HG02840 (cell line): ENCODE results near the gene CASP4.
"Not testable (repeated sequence)": the region's sequence is repeated elsewhere in the genome, so short reads cannot be mapped to it uniquely, and the experiment has no call there.

Experiments
- ATAC-seq: cut with Tn5 transposase; IDR thresholded peaks from one replicate; pipeline ENCODE4 v1.9.1; 2021; ENCODE audit warnings: mild to moderate bottlenecking, moderate library complexity, moderate number of reproducible peaks; ENCODE audit not compliant: unreplicated experiment, low FRiP score

The CASP4 gene

DNA sequence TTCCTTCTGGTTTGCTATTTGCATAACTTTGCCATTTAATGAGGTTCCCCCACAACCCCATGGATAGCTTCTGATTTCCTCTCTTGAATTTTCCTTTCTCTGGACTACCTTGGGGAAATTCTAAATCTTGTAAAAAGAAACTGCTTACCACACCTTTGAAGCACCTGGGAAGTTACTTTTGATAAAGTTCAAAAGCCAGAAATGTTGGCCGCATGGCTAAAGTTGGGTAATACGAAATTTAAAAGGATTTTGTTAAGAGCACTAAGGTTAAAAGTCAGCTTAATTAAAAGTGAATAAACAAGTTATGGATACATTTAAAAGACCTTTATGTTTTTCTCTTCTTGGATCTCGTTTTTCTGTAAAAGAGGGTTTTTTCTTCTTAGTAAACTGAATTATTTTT lies 5.5 kb downstream of the CASP4 start:
- no peak for ATAC-seq

DNA sequence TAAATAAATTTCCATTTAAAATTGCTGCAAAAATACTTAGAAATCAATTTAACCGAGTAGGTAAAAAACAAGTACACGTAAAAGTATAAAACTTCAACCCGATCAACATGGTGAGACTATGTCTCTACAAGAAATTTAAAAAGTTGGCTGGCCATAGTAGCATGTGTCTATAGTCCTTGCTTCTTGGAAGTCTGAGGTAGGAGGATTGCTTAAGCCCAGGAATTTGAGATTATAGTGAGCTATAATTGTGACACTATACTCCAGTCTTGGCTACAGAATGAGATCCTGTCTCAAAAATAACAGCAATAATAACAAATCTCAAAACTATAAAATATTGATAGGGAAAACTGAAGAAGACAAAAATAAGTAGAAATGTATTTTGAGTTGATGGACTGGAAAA lies 11.1 kb downstream of the CASP4 start:
- no peak for ATAC-seq

DNA sequence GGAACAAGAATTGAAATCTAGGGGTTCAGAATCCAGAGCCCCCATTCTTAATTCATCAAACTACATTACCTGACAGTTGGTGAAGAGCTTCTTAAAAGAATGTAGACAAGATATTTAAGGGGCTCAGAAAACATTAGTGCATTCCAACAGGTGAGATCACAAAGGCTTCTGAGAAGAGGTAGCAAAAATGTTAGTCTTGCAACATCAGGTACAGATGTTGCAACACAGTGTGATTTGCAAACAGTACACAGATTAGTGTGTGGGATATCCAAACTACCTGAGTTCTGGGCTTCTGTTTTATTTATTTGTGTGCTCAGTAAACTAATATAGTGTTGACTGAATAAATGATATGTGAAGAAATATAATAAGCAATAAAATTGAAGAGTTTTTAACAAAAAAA lies 11.8 kb downstream of the CASP4 start:
- ATAC-seq = no peak

DNA sequence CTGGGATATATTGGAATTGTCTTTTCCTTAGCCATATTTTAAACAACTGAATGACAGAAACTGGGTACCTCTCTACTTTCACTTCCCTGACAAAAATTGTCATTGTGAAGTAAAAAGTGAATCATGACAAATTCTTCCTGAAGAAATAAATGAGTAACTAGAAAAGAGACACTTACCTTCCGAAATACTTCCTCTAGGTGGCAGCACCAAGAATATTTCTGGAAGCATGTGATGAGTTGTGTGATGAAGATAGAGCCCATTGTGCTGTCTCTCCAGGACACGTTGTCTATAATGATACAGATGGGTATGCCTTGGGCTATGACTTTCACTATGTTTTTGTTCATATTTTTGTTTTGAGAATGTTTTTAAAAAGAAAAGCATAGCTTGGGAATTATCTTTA lies 21.5 kb downstream of the CASP4 start:
- peak; percentile 90 for ATAC-seq

DNA sequence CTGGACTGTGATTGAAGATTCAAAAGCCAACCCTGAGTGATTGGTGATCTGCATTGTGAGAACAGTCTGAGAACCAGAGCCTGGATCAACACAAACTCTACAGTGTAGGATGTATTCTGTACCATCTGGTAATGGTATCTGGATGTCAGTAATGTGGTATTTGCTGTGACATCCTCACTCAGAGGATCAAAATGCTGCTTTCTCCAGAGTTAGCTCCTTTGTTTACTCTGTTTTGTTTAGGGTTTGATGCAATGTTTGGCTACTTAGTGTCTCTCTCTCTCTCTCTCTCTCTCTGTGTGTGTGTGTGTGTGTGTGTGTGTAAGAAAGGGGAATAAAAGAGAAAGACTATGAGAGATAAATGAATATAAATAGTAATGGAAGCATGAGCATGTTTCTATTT lies 24.3 kb downstream of the CASP4 start:
- ATAC-seq = no peak

DNA sequence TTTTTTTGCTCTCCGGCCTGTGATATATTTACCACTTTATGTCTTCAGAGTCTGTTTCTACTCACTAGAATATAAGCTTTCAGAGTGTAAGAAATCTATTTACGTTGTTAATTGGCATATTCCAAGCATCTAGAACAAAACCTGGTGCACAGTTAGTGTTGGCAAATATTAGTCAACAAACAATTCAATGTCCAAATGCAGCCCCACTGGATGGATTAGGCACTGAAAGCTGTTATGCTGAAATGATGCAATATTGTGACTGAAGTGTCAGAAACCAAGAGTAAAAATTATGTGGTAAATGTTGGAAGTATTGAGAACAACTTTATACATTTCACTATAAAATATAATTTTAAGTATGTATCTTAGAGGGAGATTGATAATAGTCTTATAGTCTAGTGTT lies 24.8 kb downstream of the CASP4 start:
- ATAC-seq = no peak

DNA sequence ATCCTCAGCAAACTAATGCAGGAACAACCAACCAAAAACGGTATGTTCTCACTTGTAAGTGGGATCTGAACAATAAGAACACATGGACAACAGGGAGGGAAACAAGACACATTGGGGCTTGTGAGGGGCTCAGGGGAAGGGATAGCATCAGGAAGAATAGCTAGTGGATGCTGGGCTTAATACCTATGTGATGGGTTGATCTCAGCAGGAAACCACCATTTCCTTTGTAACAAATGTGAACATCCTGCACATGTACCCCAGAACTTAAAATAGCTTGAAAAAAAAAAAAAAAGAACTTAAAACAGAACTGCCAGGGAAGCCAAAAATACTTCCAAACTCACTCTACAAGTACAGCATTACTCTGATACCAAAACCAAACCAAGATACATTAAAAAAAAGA lies 33.8 kb downstream of the CASP4 start:
- no peak for ATAC-seq

DNA sequence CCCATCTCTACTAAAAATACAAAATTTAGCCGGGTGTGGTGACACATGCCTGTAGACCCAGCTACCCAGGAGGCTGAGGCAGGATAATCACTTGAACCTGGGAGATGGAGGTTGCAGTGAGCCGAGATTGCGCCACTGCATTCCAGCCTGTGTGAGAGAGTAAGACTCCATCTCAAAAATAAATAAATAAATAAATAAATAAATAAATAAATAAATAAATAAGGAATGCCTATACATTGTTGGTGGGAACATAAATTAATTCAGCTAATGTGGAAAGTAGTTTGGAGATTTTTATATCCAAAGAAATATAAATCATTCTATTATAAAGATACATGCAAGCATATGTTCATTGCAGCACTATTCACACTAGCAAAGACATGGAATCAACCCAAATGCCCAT lies 34.3 kb downstream of the CASP4 start:
- not testable (repeated sequence) for ATAC-seq

DNA sequence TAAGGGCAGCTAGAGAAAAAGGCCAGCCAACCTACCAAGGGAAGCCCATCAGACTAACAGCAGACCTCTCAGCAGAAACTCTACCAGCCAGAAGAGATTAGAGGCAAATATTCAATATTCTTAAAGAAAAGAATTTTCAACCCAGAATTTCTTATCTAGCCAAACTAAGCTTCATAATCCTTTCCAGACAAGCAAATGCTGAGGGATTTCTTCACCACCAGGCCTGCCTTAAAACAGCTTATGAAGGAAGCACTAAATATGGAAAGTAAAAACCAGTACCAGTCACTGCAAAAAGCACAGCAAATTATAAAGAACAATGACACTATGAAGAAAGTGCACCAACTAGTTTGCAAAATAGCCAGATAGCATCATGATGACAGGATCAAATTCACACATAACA lies 39.6 kb downstream of the CASP4 start:
- ATAC-seq = no peak

DNA sequence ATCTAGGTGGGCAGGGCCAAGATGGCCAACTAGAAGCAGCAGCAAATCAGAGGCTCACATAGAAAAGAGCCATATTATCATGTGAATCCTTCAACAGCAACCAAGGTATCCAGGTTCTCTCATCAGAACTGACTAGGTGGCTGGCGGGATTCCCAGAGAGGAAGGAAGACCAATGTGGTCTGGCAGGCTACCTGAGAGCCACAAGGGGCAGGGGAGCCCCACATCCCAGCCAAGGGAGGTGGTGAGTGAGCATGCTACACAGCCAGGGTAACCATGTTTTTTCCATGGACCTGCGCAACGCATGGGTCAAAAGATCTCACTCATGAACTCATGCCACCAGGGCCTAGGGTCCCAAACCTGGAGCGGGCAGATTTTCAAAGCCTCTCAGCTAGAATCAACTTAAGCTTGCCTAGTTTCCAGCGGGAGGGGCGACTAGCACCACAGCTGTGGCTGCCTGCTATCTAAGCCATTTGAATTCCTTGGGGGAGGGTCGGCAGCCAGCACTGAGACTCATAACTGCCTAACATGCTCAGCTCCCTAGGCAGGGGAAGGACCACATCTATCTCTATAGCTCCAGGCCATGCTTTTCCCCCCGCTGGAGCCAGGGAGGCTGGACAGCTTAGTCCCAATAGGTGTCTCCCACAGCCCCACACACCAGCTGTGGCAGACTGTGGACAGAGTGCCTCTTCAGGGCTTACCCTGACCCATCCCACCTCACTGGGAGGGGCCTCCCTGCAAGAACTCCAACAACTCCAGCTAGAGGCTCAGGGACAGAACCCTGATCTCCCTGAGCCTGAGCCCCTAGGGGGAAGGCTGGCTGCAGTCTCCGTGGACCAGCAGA lies 41.4 kb downstream of the CASP4 start:
- no peak for ATAC-seq

DNA sequence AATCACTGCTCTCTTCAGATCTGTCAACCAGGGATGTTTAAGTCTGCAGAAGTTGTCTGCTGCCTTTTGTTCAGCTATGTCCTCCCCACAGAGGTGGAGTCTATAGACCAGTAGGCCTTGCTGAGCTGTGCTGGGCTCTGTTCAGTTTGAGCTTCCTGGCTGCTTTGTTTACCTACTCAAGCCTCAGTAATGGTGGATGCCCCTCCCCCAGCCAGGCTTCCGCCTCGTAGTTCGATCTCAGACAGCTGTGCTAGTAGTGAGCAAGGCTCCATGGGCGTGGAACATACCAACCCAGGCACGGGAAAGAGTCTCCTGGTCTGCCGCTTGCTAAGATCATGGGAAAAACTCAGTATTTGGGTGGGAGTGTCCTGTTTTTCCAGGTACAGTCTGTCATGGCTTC lies 42.5 kb downstream of the CASP4 start:
- ATAC-seq = no peak

DNA sequence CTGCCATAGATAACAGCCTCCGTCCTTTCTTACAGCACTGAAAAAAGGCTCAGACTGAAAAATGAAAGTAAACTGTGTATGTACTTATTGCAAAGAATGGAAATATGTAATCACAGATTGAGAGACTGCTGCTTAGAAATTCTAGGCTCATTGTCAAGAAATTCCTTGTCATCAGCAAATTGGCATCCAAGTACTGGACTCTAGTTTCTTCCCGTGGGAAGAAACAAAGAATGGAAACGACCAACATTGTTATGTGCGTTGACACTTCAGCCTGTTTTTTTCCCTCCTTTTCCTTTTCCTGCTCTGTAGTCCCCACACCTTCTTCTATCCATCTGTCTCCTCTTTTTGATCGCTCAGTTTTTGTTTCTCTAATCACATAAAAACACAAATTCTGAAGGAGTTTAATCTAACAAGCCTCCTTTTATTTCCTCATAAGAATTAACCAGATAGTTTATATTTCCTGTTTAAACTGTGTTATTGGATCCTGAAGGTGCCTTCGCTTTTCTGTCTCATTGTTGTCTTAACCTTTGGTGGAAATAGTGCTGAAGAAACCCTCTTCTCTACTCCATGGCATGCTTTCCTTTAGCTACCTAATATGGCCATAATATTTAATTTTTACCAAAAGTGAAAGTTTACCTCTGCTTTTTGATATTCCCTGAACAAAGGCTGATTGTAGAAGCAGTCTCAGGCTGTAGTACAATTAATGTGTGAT lies 50.1 kb downstream of the CASP4 start:
- peak; percentile 65 for ATAC-seq

DNA sequence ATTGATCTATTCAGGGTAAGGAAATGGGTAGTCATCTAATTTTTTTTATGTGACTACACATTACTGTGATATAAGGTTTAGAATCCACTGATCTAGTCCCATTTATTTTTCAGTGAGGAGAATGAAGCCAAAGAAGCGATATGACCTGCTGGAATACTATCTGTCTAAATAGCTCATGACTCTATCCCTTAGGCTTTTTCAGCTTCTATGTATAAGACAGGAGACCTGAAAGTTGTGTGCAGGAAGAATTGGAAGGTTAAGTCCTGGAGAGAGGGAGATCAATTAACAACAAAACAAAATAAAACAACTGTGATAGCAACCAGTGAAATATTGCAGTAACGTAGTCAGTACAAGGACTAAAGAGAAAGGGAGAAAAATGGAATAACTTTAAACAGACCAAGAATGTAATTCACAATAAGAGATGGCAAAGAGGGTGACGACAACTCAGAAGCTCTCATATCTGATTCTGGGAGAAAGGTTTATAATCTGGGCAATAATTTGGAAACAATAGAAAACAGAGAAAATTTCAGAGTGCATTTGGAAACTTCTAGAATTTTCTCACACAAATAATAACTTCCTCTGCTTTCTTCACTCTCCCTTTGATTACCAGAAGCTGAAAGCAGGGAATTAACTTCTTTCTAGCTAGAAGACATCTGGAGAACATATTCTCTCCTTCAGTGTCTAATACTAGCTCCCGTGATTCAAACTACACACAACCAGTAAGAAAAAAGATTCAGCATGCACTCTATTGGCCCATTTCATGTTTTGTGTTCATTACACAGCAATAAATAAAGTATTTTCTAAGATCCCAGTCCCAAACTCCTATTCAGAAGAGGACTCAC lies 50.9 kb downstream of the CASP4 start:
- ATAC-seq = peak; percentile 21

DNA sequence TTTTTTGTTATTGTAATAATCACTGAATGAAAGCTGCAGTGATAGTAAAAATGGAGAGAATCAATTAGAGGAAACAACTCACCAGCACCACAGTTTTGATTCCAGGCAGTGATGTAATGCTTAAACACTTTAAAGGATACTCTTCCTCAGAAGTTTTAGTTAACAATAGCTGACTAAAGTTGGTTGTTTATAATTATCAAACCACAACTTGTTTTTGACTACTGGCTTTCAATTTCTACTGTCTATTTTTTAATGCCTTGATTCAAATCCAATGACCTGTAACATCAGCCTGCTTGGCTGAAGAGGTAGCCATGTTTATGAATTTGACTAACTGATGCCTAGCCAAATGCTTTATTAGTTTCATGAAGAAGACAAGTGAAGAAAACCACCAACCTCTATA lies 51.9 kb downstream of the CASP4 start:
- no peak for ATAC-seq

DNA sequence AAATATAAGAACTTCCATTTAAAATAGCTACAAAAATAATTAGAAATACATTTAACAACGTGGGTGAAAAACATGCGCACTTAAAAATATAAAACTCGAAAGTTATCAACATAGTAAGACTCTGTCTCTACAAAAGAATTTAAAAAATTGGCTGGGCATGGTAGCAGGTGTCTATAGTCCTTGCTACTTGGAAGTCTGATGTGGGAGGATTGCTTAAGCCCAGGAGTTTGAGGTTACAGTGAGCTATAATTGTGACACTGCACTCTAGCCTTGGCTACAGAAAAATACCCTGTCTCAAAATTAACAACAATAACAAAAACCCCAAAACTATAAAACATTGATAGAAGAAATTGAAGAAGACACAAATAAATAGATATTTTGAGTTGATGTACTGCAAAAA lies 56.3 kb downstream of the CASP4 start:
- ATAC-seq = no peak

DNA sequence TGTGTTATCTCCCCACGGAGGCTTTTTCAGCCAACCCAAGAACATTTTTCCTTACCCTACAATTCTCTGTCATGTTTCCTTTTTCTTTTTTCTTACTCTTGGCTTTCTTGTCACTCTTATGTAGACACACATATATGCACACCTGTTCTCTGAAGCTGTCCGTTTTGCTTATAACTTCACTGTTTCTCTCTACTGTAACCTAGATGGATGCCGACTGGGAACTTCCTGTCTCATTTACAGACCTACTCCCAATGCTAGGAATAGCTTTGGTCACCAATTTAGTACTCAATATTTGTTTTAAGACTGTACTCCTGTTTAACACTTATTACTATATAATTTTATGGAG lies 60.2 kb downstream of the CASP4 start:
- no peak for ATAC-seq

DNA sequence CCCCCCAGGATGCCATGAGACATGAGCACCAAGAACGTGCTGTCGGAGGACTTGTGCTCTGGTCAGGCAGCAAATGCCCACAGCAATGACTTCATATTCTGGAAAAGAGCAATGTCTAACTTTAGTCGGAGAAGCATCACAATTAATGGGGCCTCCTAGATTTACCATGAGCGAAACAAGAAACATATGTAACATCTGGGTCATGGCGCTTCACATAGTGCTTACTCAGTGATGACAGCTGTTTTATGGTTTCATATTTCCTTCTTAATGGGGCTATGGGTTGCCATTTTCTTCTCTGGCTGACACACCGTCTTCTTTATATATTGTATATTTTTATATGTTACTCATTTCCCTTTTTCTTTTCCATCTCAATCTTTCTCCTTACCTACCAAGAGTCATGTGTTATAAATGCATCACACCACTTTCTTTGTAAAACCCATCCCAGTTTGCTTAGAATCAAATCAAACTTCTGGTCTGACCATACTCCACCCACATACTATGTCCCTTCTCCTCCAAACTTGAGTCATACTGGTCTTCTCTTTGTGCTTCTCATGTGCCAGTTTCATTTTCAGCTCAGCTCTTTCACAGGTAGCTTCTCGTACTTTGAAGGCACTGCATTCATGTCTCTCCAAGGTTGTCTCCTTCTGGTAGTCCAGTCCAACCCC lies 60.7 kb downstream of the CASP4 start:
- no peak for ATAC-seq

DNA sequence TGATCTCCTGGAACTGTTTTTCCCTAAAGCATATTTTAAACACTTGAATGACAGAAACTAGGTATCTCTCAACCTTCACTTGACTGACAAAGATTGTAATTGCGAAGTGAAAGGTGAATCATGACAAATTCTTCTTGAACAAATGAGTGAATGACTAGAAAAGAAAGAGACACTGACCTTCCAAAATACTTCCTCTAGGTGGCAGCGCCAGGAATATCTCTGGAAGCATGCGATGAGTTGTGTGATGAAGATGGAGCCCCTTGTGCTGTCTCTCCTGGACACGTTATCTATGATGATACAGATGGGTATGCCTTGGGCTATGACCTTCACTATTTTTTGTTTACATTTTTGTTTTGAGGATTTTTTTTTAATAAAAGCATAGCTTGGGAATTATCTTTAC lies 63.1 kb downstream of the CASP4 start:
- no peak for ATAC-seq

DNA sequence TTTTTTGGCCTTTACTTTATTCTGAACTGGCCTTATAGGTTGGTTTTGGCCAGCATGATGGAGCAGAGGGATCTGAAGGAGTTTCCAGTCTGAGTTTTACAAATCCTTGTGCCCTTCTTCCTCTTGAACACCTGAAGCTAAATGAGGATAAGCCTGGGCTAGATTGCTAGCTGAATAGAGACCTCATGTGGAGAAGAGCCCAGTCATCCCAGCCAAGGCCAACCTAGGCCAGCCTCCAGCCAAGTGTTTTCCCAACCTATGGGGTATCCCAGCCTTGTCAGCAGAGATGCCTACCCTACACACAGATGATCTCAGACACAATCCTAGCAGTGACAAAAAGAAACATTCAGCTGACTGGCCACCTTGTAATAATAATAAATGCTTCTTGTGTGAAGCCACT lies 69.1 kb downstream of the CASP4 start:
- ATAC-seq = no peak

DNA sequence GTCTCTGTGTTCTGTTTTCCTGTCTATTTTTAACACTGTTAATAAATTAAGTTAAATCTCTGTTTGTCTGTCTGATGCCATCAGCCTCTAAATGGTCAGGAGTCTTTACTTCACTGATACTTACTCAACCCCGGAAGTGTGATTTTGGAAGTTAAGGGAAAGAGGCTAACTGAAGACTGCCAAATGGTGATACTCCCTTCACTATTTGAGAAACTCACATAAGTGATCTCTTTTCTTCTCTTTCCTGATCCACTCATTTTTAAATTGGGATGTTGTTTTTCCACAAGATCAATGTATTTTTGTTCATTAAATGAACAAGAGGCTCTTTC lies 69.7 kb downstream of the CASP4 start:
- ATAC-seq = no peak
